Erythroblast (primary cell): ENCODE data around the gene FARSB.

Experiments used
- GATA1 ChIP-seq: IDR thresholded peaks from 2 replicates; pipeline ENCODE4 v1.6.1; 2011; ENCODE audit warnings: low read depth, mild to moderate bottlenecking, control low read depth, low read length, moderate library complexity
- POLR2A ChIP-seq: IDR thresholded peaks from 2 replicates; pipeline ENCODE4 v1.6.1; 2011; ENCODE audit warnings: mild to moderate bottlenecking, low read length

- no peak for TF ChIP-seq POLR2A
- TF ChIP-seq GATA1, result no peak
Measured at GRCh38 chr2:222563106-222563718, 92.7 kb downstream of the FARSB start.
